Right lobe of liver (tissue), 4 donors: ENCODE data around the gene SPECC1L.

ENCODE experiments used
- POLR2A ChIP-seq: fragments of 450-650 bp; IDR thresholded peaks from one replicate; pipeline ENCODE4 v1.6.1; 2017; ENCODE audit warnings: antibody characterized with exemption, mild to moderate bottlenecking
- TF ChIP-seq, protein P1 (sequence below), 4 donors: fragments of 200-600 bp in 3 of 4; fragments of 450-650 bp in 1 of 4; IDR thresholded peaks; one replicate each; pipeline versions ENCODE4 v1.5.1 to v1.8.0; 2016 to 2022; ENCODE audit warnings: antibody characterized with exemption in 4 of 4, mild to moderate bottlenecking in 2 of 4
- donor health status: DM: no; HTN: no; CAD: no.
- donor health status: DM: no; HTN: no; CAD: no.
- donor health status: DM: no; HTN: yes; CAD: no.

GRCh38 chr22:24428751-24429410, 158.2 kb downstream of the SPECC1L start:
- TF ChIP-seq, protein P1, sequence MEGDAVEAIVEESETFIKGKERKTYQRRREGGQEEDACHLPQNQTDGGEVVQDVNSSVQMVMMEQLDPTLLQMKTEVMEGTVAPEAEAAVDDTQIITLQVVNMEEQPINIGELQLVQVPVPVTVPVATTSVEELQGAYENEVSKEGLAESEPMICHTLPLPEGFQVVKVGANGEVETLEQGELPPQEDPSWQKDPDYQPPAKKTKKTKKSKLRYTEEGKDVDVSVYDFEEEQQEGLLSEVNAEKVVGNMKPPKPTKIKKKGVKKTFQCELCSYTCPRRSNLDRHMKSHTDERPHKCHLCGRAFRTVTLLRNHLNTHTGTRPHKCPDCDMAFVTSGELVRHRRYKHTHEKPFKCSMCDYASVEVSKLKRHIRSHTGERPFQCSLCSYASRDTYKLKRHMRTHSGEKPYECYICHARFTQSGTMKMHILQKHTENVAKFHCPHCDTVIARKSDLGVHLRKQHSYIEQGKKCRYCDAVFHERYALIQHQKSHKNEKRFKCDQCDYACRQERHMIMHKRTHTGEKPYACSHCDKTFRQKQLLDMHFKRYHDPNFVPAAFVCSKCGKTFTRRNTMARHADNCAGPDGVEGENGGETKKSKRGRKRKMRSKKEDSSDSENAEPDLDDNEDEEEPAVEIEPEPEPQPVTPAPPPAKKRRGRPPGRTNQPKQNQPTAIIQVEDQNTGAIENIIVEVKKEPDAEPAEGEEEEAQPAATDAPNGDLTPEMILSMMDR (IDR thresholded peaks at IDR 0.05) = no peak
- no peak for TF ChIP-seq POLR2A
